Measurements from ENCODE around the gene TMEM272. TPM values are rescaled to one million over a fixed set of nuclear protein-coding genes. Genes with fewer than 3 reads are reported as not detected.

TMEM272 gene
- total and polyA plus RNA-seq, 9 of the 15 experiments (the other 6 are each of a cell fraction or from before 2014, with no cell fraction given) = 0.04 to 0.16 (median 0.06) TPM; not detected in 2

DNA sequence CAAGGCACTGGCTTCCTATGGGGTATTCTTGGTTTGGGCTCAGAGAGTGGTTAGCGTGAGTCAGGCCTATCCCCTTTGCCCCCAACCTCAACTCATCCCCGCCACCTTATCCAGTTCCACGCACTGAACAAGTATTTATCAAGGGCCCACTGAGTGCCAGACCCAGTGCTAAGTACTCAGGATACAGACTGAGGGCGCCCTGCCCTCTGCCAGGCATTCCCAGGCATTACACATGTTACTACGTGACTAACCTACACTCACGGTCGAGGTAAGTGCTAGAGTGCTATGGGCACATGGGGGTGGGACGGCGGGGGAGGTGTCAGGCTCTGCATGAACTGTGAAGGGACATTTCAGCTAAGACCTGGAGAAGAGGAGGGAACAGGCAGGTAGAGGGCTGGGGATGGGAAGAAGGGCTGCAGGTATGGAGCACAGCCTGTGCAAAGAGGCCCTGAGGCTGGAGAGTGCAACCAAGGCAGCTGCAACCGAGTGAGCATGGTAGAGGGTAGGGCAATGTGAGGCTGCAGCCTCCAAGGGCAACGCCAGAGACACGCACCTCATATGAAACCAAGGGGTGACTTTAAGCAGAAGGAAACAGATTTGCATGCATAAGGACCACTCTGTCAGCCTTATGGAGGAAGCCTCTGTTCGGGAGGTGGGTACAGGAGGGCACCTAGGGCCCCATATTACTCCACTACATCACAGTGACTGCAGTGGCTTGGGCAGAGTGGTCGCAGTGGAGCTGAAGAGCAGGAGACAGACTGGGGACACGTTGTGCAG, 63.5 kb downstream of the TMEM272 start (continued):
- TF ChIP-seq, protein P1, sequence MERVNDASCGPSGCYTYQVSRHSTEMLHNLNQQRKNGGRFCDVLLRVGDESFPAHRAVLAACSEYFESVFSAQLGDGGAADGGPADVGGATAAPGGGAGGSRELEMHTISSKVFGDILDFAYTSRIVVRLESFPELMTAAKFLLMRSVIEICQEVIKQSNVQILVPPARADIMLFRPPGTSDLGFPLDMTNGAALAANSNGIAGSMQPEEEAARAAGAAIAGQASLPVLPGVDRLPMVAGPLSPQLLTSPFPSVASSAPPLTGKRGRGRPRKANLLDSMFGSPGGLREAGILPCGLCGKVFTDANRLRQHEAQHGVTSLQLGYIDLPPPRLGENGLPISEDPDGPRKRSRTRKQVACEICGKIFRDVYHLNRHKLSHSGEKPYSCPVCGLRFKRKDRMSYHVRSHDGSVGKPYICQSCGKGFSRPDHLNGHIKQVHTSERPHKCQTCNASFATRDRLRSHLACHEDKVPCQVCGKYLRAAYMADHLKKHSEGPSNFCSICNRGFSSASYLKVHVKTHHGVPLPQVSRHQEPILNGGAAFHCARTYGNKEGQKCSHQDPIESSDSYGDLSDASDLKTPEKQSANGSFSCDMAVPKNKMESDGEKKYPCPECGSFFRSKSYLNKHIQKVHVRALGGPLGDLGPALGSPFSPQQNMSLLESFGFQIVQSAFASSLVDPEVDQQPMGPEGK (CRISPR knock-in tag; IDR thresholded peaks at IDR 0.05; ENCODE audit: borderline replicate concordance) = no peak
- TF ChIP-seq ZNF445 (CRISPR knock-in tag; IDR thresholded peaks at IDR 0.05; ENCODE audit: low read depth) (no peak), NR1H2 (CRISPR knock-in tag; IDR thresholded peaks at IDR 0.05) (no peak), MTA1 (IDR thresholded peaks at IDR 0.05; ENCODE audit: borderline replicate concordance) (no peak), ZFP30 (CRISPR knock-in tag; IDR thresholded peaks at IDR 0.05; ENCODE audit: borderline replicate concordance) (no peak), FOSL1 (tag; conservative IDR thresholded peaks at IDR 0.05) (no peak), RAD21 (CRISPR knock-in tag; conservative IDR thresholded peaks at IDR 0.05 in 1 of 2, IDR thresholded peaks at IDR 0.05 in 1 of 2) (0 out of 4 replicates have a peak, but pooled peaks of 1 of the 2 experiments have one; percentile 14)
- TF ChIP-seq, protein P2, sequence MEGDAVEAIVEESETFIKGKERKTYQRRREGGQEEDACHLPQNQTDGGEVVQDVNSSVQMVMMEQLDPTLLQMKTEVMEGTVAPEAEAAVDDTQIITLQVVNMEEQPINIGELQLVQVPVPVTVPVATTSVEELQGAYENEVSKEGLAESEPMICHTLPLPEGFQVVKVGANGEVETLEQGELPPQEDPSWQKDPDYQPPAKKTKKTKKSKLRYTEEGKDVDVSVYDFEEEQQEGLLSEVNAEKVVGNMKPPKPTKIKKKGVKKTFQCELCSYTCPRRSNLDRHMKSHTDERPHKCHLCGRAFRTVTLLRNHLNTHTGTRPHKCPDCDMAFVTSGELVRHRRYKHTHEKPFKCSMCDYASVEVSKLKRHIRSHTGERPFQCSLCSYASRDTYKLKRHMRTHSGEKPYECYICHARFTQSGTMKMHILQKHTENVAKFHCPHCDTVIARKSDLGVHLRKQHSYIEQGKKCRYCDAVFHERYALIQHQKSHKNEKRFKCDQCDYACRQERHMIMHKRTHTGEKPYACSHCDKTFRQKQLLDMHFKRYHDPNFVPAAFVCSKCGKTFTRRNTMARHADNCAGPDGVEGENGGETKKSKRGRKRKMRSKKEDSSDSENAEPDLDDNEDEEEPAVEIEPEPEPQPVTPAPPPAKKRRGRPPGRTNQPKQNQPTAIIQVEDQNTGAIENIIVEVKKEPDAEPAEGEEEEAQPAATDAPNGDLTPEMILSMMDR (IDR thresholded peaks at IDR 0.05 in 2 of 3, conservative IDR thresholded peaks at IDR 0.05 in 1 of 3; ENCODE audit: insufficient read depth in 2 of 3, low read depth in 1 of 3, low read length in 3 of 3) = peak in 2 of 3 experiments; percentile 17 to 28; a peak in 2 of 6 replicates
